Activated effector memory CD4-positive, alpha-beta T cell treated with Interleukin-2 at 50 U/mL for 16 hours (primary cell): ENCODE results near the gene KDM3A.
"Not testable (repeated sequence)": the region's sequence is repeated elsewhere in the genome, so short reads cannot be mapped to it uniquely, and the experiment has no call there.

Source experiments
- DNase-seq: peaks from one replicate; pipeline ENCODE4 v3.0.0-alpha.2; 2020

Gene KDM3A

DNA sequence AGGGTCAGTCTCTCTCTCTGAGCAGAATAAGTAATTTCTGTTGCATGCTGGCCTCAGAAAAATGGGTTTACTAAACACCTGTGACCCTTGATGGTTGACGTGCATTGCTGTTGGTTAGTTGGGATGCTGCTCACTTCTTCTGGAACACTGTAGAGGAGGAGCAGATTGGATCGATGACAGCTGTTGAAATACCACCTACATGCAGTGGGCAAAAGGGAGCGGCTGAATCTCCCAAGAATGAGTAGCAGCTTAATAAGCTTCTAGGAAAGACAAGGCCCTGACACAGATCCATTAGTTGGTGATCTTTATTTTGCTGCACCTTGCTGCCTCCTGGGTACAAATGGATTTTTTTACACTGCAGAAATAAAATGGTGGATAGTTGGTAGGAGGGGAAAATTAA is 43.2 kb downstream of the KDM3A start:
- DNase-seq = no peak

GRCh38 chr2:86485103-86485502 is 43.9 kb downstream of the KDM3A start:
- DNase-seq = no peak

DNA sequence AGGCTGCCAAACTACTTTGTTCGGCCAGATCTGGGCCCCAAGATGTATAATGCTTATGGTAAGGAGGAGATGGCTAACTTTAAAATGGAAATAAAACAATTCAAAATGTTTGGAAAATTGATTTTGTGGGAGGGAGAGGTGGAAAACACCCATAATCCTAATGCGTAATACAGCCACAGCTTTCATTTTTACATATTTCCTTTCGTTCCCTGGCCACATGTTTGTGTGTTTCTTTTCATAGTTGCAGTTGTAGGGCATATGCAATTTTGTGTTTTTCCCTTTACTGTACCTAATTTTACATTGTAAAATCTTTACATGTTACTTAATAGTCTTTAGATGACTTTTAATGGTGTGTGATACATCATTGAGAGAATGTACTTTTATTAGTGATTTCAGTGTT is 44.6 kb downstream of the KDM3A start:
- no peak for DNase-seq

DNA sequence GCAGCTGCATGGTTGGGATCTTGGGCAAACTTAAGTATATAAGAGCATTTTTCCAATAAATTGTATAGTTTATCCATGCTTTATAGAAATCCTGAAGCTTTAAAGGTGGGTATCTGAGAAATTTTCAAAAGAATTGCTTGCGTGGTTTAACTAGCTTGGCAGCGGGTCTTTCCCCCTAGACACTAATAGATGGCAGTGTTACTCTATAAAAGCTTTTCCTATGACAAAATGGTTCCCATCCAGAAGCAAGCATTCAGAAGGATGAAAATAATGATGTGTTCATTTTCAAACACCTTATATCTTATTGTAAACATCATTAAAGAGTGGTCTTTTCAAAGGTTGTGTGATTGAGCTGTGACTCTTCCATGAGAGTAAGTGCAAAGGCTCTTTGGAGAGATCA is 45.9 kb downstream of the KDM3A start:
- DNase-seq = no peak

DNA sequence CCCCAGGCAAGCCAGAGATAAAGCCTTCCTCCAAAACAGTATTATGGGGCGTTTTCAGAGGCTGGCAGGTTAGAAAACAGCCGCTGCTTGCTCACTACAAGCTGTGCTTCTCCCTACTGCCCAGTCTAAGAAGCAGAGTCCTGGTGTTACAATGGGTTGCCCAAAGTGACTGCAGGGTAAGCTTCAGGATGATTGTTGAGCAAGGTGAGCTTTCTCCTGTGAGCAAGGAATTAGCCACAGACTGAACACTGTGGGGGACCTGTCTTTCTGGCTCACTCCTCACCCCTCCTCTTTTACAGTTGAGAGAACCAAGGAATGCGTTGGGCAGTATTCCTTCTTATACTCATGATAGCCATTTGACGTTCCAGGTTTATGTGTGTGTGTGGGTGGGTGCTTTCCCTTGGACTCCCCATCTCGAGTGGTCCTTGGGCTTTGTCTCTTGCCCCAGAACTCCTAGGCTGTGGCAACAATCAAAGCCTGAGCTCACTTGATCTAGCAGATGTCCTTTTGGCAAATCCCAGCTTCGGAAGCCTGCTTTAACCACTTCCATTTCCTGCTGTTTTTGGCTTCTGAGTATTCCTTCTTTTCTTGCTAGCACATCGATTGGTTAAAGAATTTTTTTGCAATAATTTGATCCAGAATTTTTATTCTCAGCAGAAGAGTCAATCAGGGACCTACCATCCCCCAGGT is 47.5 kb downstream of the KDM3A start:
- no peak for DNase-seq

GRCh38 chr2:86489542-86489941 is 48.4 kb downstream of the KDM3A start:
- no peak for DNase-seq

GRCh38 chr2:86490245-86490644 is 49.1 kb downstream of the KDM3A start:
- DNase-seq = no peak

GRCh38 chr2:86491088-86491487 is 49.9 kb downstream of the KDM3A start:
- no peak for DNase-seq

- DNase-seq = no peak
These were observed 50.9 kb downstream of the KDM3A start for GRCh38 chr2:86492048-86492453.

DNA sequence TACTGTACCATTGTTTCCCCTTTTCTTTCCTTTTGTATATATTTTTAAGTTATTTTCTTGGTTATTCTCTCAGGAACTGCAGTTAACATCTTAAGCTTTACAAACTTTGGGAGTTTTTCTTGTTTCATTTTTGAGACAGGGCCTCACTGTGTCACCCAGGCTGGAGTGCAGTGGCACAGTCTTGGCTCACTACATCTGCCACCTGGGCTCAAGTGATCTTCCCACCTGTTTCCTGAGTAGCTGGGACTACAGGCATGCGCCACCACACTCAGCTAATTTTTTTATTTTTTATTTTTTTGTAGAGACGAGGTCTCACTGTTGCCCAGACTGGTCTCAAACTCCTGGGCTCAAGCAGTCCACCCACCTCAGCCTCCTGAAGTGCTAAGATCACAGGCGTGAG is 55.2 kb downstream of the KDM3A start:
- DNase-seq = not testable (repeated sequence)

DNA sequence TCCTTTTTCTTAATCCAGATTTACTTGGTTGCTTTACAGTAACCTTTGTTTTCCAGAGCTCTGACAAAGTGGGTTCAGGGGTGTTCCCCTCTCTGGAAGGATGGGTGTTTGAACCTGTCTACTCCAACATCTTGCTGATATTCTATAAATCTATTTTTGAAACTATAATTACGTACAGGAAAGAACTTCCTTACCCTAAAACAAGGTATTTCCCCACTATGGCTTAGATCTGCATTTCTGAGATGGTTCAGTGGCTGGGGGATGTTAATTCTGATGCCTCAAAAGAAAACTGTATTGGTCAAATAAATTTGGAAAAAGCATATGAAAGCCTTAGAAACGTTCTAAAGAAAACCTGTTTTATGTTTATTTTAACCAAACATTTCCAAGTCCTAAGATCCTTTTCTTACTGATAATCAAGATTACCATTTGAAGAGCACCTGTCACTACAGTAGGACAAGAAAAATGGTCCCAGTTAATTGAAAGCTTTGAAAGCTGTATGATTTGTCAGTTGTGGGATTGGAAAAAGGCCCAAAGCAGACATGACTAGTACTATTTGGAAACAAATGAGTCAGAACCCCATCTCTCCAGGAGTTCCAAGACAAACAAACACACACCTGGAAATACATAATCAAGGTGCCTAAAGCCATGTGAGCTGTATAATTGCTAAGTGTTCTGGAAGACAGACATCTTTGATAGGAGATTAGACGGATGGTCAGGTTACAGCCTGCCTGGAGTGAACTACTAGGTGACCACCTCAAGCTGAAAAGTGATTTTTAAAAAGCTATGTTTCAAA is 57.5 kb downstream of the KDM3A start:
- DNase-seq = no peak

DNA sequence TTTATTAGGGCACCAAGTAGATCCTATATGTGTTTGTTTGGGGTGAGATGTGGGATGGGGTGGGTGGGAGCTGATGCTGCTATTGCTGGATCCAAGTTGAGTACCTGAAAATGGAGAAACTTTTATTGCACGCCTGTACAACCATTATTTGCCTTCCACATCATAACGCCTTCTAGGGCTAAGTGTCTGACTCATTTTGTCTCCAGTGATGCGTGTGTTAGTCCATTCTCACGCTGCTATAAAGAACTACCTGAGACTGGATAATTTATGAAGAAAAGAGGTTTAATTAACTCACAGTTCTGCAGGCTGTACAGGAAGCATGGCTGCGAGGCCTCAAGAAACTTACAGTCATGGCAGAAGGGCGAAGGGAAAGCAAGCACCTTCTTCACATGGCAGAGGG is 58.2 kb downstream of the KDM3A start:
- DNase-seq = no peak

- DNase-seq = no peak
These were observed 59.3 kb downstream of the KDM3A start for GRCh38 chr2:86500325-86501083.

DNA sequence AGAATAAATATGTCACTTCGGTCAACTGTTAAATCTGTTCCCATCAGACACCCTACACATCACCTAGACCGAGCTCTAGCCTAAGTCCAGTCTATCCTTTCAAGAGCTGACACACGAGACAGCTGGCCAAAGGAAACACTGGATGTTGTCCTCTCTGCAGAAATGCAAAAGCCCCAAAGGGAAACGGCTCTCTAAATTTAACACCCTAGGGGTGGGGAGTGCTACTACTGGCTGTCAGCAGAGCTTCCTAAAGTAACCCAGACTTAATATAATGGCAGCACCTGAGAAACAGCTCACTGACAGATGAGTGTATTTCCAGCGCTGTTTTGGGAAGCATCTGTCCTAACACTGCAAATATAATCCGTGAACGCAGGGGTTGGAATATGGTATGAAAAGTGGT is 66.4 kb downstream of the KDM3A start:
- no peak for DNase-seq

GRCh38 chr2:86510436-86510933 is 69.3 kb downstream of the KDM3A start:
- DNase-seq = no peak

- DNase-seq = no peak
These were observed 70.9 kb downstream of the KDM3A start for GRCh38 chr2:86512034-86512433.

- DNase-seq = no peak
These were observed 71.7 kb downstream of the KDM3A start for GRCh38 chr2:86512892-86513291.

- no peak for DNase-seq
These were observed 72.9 kb downstream of the KDM3A start for GRCh38 chr2:86513948-86514660.

DNA sequence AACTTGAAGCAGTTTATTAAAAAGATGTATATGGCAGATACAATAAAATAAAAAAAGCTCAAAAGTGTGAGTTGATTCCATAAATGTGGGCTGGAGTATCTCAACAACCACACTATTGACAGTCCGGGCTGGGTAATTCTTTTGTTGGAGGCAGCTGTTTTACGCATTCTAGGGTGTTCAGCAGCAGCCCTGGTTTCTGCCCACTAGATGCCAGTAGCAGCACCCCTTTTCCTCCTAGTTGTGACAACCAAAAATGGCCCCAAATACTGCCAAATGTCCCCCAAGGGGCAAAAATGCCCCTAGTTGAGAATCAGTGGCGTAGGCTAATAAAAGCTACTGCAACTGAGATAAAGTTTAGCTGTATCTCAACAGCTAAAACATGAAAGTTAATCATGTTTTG is 77.3 kb downstream of the KDM3A start:
- DNase-seq = peak; percentile 12

GRCh38 chr2:86519349-86519748 is 78.2 kb downstream of the KDM3A start:
- DNase-seq = no peak

DNA sequence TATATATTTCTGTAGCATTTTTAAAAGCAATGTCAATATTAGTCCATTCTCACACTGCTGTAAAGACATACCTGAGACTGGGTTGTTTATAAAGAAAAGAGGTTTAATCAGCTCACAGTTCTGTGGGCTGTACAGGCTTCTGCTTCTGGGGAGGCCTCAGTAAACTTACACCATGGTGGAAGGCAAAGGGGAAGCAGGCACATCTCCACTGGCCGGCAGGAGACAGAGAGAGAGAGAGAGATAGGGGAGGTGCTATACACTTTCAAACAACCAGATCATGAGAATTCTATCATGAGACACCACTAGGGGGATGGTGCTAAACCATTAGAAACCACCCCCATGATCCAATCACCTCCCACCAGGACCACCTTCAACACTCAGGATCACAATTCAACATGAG is 79.0 kb downstream of the KDM3A start:
- DNase-seq = no peak

DNA sequence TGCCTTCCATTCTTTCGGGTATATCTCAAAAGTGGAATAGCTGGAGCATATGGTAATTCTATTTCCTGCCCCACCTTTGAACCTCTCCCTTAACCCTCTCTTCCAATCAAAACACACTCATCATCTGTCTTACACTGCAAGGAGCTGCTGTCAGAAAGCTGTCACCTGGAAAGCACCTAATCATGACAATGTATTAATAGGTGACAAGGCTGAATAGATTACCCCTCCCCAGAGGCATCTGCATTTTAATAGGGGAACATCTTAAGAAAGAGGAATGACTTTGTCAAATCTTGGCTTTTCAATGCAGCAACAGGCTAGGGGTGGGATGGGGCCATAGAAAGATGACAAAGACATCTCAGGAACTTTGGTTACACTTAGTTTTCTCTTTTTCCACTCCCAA is 80.8 kb downstream of the KDM3A start:
- no peak for DNase-seq

DNA sequence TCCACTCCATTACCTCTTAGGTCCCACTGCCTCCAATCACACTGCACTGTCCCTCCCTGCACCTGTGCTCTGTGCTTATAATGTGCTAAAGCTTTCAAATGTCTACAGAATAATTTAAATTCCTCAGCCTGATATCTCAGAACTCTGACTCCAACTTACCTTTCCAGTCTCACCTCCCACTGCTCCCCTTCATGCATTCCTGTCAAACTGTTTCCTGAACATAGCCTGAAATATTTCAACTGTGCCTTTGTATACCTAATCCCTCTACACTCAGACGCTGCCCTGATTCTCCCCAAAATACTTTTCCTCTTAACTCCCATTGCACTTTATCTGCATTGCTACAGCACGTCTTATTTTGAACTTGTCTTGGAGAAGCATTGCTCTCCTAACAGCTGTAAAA is 81.5 kb downstream of the KDM3A start:
- no peak for DNase-seq
